GM18526 (cell line): ENCODE measurements around the gene ADD1.

ENCODE experiments used
- POLR2A ChIP-seq: IDR thresholded peaks from 3 replicates; pipeline ENCODE4 v1.6.1; 2011; ENCODE audit not compliant: insufficient read length; ENCODE audit errors: extremely low read depth

The ADD1 gene

GRCh38 chr4:2933566-2934076 is 90.0 kb downstream of the ADD1 start:
- TF ChIP-seq POLR2A = no peak

GRCh38 chr4:2934077-2934812 is 90.6 kb downstream of the ADD1 start:
- TF ChIP-seq POLR2A = no peak

GRCh38 chr4:2934813-2935761 is 91.4 kb downstream of the ADD1 start:
- TF ChIP-seq POLR2A = peak; percentile 96

GRCh38 chr4:2935762-2936743 is 92.4 kb downstream of the ADD1 start:
- TF ChIP-seq POLR2A = peak; percentile 39

- TF ChIP-seq POLR2A = peak; percentile 32
Observed at GRCh38 chr4:2936773-2937145, 93.1 kb downstream of the ADD1 start.

GRCh38 chr4:2937146-2937857 is 93.7 kb downstream of the ADD1 start:
- no peak for TF ChIP-seq POLR2A

- peak; percentile 0 for TF ChIP-seq POLR2A
Observed at GRCh38 chr4:2937986-2938385, 94.3 kb downstream of the ADD1 start.

GRCh38 chr4:2938906-2939305 is 95.3 kb downstream of the ADD1 start:
- TF ChIP-seq POLR2A = no peak

- TF ChIP-seq POLR2A = no peak
Observed at GRCh38 chr4:2939383-2940243, 96.0 kb downstream of the ADD1 start.

GRCh38 chr4:2940267-2941137 is 96.9 kb downstream of the ADD1 start:
- no peak for TF ChIP-seq POLR2A

GRCh38 chr4:2941138-2942036 is 97.7 kb downstream of the ADD1 start:
- no peak for TF ChIP-seq POLR2A
